SK-N-SH treated with all-trans-retinoic acid at 6 μM for 48 hours (cell line): Measurements from ENCODE around the gene FOXO3.
A peak's percentile ranks its signal among the peaks of the same experiment; 100 is the strongest.

Source experiments
- ATAC-seq: fragments of 200-7000 bp; cut with Tn5 transposase; 3 replicates; pipeline ENCODE4 v1.9.1; 2020; ENCODE audit warnings: mild to moderate bottlenecking, moderate library complexity
- ARNTL ChIP-seq: fragments of 450-650 bp; formaldehyde crosslinking; IDR thresholded peaks from 2 replicates; pipeline ENCODE4 v1.5.0; 2020; ENCODE audit warnings: low read depth, mild to moderate bottlenecking, moderate library complexity, borderline replicate concordance
- BACH2 ChIP-seq: fragments of 250-450 bp; sonication (Bioruptor Pico); IDR thresholded peaks from 2 replicates; pipeline ENCODE4 v1.9.0; 2021; ENCODE audit warnings: mild to moderate bottlenecking, borderline replicate concordance
- CREB5 ChIP-seq: fragments of 250-450 bp; sonication (Bioruptor Pico); IDR thresholded peaks from 2 replicates; pipeline ENCODE4 v1.5.1; 2020; ENCODE audit warnings: low read depth, mild to moderate bottlenecking, moderate library complexity
- CSDC2 ChIP-seq: fragments of 250-450 bp; sonication (Bioruptor Pico); IDR thresholded peaks from 2 replicates; pipeline ENCODE4 v1.5.0; 2020; ENCODE audit warnings: mild to moderate bottlenecking, moderate library complexity
- GLIS3 ChIP-seq: fragments of 250-450 bp; sonication (Bioruptor Pico); IDR thresholded peaks from 2 replicates; pipeline ENCODE4 v1.5.0; 2020; ENCODE audit warnings: mild to moderate bottlenecking, moderate library complexity
- ISL1 ChIP-seq: fragments of 250-450 bp; sonication (Bioruptor Pico); IDR thresholded peaks from 2 replicates; pipeline ENCODE4 v2.1.2; 2022; ENCODE audit warnings: mild to moderate bottlenecking, moderate library complexity
- OSR1 ChIP-seq: fragments of 250-450 bp; sonication (Bioruptor Pico); IDR thresholded peaks from 2 replicates; pipeline ENCODE4 v1.8.0; 2022; ENCODE audit warnings: moderate library complexity, mild to moderate bottlenecking, inconsistent platforms
- PATZ1 ChIP-seq: fragments of 250-450 bp; sonication (Bioruptor Pico); IDR thresholded peaks from 2 replicates; pipeline ENCODE4 v1.8.0; 2020; ENCODE audit warnings: mild to moderate bottlenecking, moderate library complexity, borderline replicate concordance
- PPARA ChIP-seq: fragments of 250-450 bp; sonication (Bioruptor Pico); IDR thresholded peaks from 2 replicates; pipeline ENCODE4 v1.5.0; 2020; ENCODE audit warnings: mild to moderate bottlenecking, borderline replicate concordance
- RARB ChIP-seq: fragments of 250-450 bp; sonication (Bioruptor Pico); IDR thresholded peaks from 2 replicates; pipeline ENCODE4 v1.8.0; 2021; ENCODE audit warnings: mild to moderate bottlenecking, moderate library complexity
- TCF4 ChIP-seq: fragments of 250-450 bp; sonication (Bioruptor Pico); IDR thresholded peaks from 2 replicates; pipeline ENCODE4 v1.8.0; 2021; ENCODE audit warnings: mild to moderate bottlenecking, moderate library complexity, borderline replicate concordance
- TOX ChIP-seq: fragments of 250-450 bp; sonication (Bioruptor Pico); IDR thresholded peaks from 2 replicates; pipeline ENCODE4 v1.8.0; 2021; ENCODE audit warnings: mild to moderate bottlenecking, moderate library complexity, borderline replicate concordance
- TSHZ2 ChIP-seq: fragments of 250-450 bp; sonication (Bioruptor Pico); IDR thresholded peaks from 2 replicates; pipeline ENCODE4 v1.5.0; 2020; ENCODE audit warnings: mild to moderate bottlenecking, moderate library complexity
- ZC3H10 ChIP-seq: fragments of 250-450 bp; sonication (Bioruptor Pico); IDR thresholded peaks from 2 replicates; pipeline ENCODE4 v1.5.1; 2021; ENCODE audit warnings: mild to moderate bottlenecking, moderate library complexity
- ZFP3 ChIP-seq: fragments of 250-450 bp; sonication (Bioruptor Pico); IDR thresholded peaks from 2 replicates; pipeline ENCODE4 v1.5.0; 2020; ENCODE audit warnings: mild to moderate bottlenecking, moderate library complexity
- ZFP30 ChIP-seq: fragments of 450-650 bp; formaldehyde crosslinking; IDR thresholded peaks from 2 replicates; pipeline ENCODE4 v1.5.0; 2022; ENCODE audit warnings: mild to moderate bottlenecking, moderate library complexity
- ZNF565 ChIP-seq: fragments of 450-650 bp; formaldehyde crosslinking; conservative IDR thresholded peaks from 2 replicates; pipeline ENCODE4 v1.5.0; 2020; ENCODE audit warnings: low read depth, mild to moderate bottlenecking, moderate library complexity
- ZNF70 ChIP-seq: fragments of 450-650 bp; formaldehyde crosslinking; IDR thresholded peaks from 2 replicates; pipeline ENCODE4 v1.5.0; 2020; ENCODE audit warnings: mild to moderate bottlenecking, moderate library complexity
- ZNF8 ChIP-seq: fragments of 450-650 bp; formaldehyde crosslinking; IDR thresholded peaks from 2 replicates; pipeline ENCODE4 v1.5.0; 2020; ENCODE audit warnings: mild to moderate bottlenecking, moderate library complexity

The FOXO3 gene

GRCh38 chr6:108562503-108562993 is 1.8 kb downstream of the FOXO3 start:
- TF ChIP-seq RARB (CRISPR knock-in tag) (no peak), ZNF565 (CRISPR knock-in tag) (no peak), GLIS3 (no peak), OSR1 (no peak), TCF4 (CRISPR knock-in tag) (no peak), PPARA (CRISPR knock-in tag) (no peak), ZC3H10 (CRISPR knock-in tag) (no peak)
- TF ChIP-seq, all 23 proteins: peak for 0
- 0 out of 3 replicates have a peak, but pooled peaks have one; percentile 0 for ATAC-seq

DNA sequence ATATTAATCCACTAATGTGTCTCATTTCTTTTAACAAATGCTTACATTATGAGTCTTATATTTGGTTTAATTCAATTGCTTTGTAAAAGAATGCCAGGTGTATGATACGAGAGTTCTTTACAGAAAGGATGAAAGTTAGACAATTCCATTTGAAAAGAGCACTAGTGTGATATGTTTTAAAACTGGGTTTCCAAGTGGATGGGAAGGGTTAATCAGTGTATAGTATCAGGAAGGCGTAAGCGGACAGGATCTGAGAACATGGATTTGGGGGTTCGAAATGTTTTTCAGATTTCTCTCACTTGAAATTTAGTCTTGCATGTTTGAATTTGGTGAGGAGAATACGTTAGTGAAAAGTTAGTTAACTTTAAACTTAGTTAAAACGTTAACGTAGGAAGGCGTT is 2.6 kb downstream of the FOXO3 start:
- no peak for TF ChIP-seq ZNF565 (CRISPR knock-in tag)
- TF ChIP-seq PATZ1 (CRISPR knock-in tag): no peak
- no peak for TF ChIP-seq CREB5
- TF ChIP-seq BACH2: no peak
- TF ChIP-seq ARNTL (CRISPR knock-in tag): no peak
- TF ChIP-seq RARB (CRISPR knock-in tag): no peak
- no peak for TF ChIP-seq TSHZ2 (CRISPR knock-in tag)
- no peak for TF ChIP-seq ZC3H10 (CRISPR knock-in tag)
- ATAC-seq: no peak

DNA sequence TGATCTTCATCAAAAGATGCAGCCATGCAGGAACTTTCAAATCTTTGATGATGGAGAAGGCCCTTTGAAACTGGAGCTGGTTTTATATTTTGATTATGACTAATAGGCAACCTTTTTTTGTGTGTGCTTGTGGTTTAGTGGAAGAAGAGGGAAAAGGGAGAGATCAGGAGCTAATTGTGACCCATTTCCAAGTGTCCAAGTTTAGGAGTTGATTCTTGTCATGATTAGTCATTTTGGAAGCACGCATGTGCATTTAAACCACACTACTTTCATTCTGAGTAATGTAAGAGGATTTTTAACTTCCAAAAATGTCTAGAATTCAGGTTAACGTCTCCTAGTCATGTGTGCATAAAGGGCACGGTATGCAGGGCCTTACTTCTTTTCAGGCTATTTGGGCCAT is 3.5 kb downstream of the FOXO3 start:
- no peak for TF ChIP-seq BACH2
- TF ChIP-seq TCF4 (CRISPR knock-in tag): no peak
- TF ChIP-seq TOX (CRISPR knock-in tag): no peak
- TF ChIP-seq ZNF8 (CRISPR knock-in tag): no peak
- TF ChIP-seq OSR1: no peak
- TF ChIP-seq CSDC2 (CRISPR knock-in tag): no peak
- no peak for TF ChIP-seq PPARA (CRISPR knock-in tag)
- TF ChIP-seq TSHZ2 (CRISPR knock-in tag): no peak
- ATAC-seq: peak; percentile 8; the same call in 2 of the 3 replicates

DNA sequence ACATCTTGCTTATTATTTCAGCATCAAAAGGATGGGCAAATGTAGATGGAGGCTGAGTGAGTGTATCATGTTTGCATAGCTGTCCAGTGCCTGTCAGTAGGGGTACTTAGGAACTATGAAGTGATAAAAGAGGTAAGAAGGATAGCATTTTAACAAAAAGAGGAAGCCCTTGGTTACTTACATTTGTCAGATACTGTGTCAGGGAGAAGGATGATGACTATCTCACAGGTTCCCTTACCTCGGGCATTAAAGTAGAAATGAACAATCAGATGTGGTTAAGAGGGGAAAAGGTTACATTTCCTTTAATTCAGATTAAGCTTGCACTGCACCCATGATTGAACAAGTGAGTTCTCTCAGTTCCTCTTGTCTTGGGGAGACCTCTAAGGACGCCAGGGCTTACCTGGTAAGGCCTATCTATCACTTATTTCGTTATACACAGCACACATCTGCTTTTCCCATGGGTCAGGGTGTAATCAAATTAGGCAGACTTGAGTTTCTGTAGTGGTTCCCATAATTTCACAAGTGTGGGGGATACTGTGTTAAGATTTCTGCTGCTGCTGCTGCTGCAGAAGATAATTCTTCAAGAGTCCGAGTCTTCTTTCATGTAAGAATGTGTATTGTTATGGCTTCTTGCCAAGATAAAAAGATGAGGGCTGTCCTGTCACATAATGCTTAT is 4.5 kb downstream of the FOXO3 start:
- ATAC-seq: no peak
- TF ChIP-seq ZNF565 (CRISPR knock-in tag): no peak
- no peak for TF ChIP-seq ZC3H10 (CRISPR knock-in tag)
- TF ChIP-seq ZNF70 (CRISPR knock-in tag): no peak
- TF ChIP-seq ZFP30 (CRISPR knock-in tag): no peak
- no peak for TF ChIP-seq ISL1
- no peak for TF ChIP-seq BACH2
- TF ChIP-seq ZFP3 (CRISPR knock-in tag): no peak
- TF ChIP-seq ZNF8 (CRISPR knock-in tag): no peak
